SK-N-MC (cell line): ENCODE data around the gene LENG9.

ENCODE experiments used
- EZH2 ChIP-seq: fragments of 200-600 bp; sonication (generic); IDR thresholded peaks from one replicate; pipeline ENCODE4 v1.6.1; 2017; ENCODE audit warnings: antibody characterized with exemption
- FOXP2 ChIP-seq: optimal IDR thresholded peaks from 2 replicates; pipeline ENCODE3; 2011; ENCODE audit warnings: mild to moderate bottlenecking, moderate library complexity; ENCODE audit not compliant: insufficient read depth; ENCODE audit errors: extremely low read length, control extremely low read depth
- POLR2AphosphoS5 ChIP-seq: IDR thresholded peaks from 2 replicates; pipeline ENCODE4 v1.6.1; 2012; ENCODE audit warnings: mild to moderate bottlenecking, low read depth, low read length, borderline replicate concordance

- TF ChIP-seq EZH2: no peak
- TF ChIP-seq FOXP2: no peak
- no peak for TF ChIP-seq POLR2AphosphoS5
Observed at GRCh38 chr19:54430306-54431254, 33.0 kb downstream of the LENG9 start.
